GF-D8 (cell line): Measurements from ENCODE around the gene MIP.
"Not testable (repeated sequence)": the region's sequence is repeated elsewhere in the genome, so short reads cannot be mapped to it uniquely, and the experiment has no call there.

Source experiments
- DNase-seq: peaks from one replicate; lab custom pipeline; 2025; lab: John Stamatoyannopoulos, UW

The MIP gene

DNA sequence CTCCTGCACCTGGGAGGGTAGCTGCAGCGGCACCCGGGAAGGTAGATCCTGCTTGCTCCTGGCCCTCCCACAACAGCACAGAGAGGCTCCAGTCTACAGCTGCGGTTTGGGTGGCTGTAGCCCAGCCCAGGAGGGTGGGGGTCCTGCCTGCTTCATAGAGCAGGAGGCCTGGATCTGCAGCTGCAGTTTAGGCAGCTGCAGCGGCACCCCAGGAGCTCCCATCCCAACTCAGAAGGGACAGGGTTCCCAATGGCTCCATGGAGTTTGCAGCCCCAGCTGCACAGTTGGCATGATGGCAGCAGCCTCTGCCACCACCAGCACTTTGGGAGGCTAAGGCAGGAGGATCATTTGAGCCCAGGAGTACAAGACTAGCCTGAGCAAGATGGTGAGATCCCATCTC, 43.7 kb downstream of the MIP start:
- DNase-seq: no peak

GRCh38 chr12:56408799-56409417, 45.5 kb downstream of the MIP start:
- DNase-seq: no peak

DNA sequence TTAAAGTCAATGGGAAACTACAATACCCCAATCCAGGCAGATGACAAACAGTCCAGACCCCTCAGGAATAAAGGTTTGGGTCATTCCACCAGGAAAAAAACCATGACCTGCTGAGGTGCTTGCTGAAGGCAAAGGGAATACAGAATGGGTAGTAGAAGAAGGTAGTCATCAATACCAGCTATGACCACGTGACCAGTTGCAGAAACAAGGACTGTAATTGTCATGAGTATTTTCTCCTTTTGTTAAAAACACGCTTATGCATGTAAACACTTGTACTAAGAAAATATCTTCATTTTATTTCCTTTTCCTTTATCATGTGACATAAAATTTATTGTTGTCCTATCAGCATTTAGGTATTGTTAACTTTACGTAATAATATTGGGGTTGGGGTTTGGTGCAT, 50.2 kb downstream of the MIP start:
- not testable (repeated sequence) for DNase-seq

GRCh38 chr12:56401612-56402011, 52.8 kb downstream of the MIP start:
- DNase-seq: not testable (repeated sequence)

DNA sequence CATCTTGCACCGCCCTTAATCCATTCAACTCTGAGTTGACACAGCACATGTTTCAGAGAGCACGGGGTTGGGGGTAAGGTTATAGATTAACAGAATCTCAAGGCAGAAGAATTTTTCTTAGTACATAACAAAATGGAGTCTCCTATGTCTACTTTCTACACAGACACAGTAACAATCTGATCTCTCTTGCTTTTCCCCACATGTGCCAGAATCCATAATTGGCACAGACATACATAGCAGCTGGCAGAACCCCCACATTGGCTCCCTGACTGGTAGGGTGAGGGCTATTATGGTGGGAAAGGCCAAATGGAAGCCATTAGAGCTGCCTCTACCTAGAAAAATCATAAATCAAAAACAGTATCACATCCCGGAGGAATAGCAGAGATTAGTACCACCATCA, 53.3 kb downstream of the MIP start:
- DNase-seq: not testable (repeated sequence)
